ENCODE results near the gene IL2RA. TPM values are rescaled to one million over a fixed set of nuclear protein-coding genes. Genes with fewer than 3 reads are reported as not detected.
"Not testable (repeated sequence)": the region's sequence is repeated elsewhere in the genome, so short reads cannot be mapped to it uniquely, and the experiment has no call there.

Gene IL2RA
- total RNA-seq, 1 donor from 2014 or later, result not detected

DNA sequence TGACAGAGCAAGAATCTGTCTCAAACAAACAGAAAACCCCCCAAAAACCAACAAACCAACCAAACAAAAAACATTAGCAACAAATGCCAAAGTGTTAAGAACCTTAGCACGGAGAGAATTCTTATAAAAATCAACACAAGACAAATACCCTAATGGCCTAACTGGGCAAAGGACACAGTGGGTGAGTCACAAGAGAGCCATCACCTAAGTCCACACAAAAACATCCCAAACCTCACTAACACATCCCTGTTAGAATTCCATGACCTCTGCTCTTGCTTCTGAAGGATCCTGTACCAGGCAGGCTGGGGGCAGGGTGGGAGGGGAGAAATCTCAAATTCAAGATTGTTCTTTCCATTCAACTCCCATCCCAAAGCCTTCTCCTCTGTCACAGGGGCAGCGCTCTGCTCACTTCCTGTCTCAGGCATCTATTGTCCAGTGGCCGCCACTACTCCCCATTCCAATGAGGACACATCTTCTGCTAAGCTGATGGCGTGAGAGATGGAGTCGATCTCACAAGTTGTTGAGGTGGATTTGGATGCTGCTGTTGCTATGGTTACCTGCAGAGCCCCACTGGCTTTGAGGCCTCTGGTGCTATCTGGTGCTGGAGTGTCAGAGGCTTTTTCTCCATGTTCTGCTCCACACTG is 94.0 kb downstream of the IL2RA start:
- TF ChIP-seq, protein P1, sequence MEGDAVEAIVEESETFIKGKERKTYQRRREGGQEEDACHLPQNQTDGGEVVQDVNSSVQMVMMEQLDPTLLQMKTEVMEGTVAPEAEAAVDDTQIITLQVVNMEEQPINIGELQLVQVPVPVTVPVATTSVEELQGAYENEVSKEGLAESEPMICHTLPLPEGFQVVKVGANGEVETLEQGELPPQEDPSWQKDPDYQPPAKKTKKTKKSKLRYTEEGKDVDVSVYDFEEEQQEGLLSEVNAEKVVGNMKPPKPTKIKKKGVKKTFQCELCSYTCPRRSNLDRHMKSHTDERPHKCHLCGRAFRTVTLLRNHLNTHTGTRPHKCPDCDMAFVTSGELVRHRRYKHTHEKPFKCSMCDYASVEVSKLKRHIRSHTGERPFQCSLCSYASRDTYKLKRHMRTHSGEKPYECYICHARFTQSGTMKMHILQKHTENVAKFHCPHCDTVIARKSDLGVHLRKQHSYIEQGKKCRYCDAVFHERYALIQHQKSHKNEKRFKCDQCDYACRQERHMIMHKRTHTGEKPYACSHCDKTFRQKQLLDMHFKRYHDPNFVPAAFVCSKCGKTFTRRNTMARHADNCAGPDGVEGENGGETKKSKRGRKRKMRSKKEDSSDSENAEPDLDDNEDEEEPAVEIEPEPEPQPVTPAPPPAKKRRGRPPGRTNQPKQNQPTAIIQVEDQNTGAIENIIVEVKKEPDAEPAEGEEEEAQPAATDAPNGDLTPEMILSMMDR (conservative IDR thresholded peaks at IDR 0.05; ENCODE audit: low read depth, low read length), result no peak
- H3K4me3 ChIP-seq (ENCODE audit: low read depth, low read length), result no peak overlapping the region
- no peak for DNase-seq (ENCODE audit: low read depth)

DNA sequence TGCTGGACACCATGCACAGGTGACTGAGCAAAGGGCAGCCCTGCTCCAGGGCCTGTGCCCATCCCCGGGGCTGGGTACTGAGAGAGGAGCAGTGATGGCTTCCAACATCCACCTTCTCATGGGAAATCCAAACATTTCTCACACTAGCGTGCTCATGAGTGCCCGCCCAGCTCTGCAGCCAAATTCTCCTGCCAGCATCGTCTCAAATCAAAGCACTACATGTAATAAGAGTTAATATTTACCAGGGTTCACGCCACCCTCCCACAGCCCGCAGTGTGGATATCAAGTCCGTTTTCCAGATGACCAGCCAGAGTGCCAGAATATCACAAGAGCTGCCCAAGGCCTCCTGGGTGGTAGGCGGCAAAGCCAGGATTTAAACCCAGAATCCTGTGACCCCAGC is 96.9 kb downstream of the IL2RA start:
- TF ChIP-seq, protein P1 (conservative IDR thresholded peaks at IDR 0.05; ENCODE audit: low read depth, low read length), result no peak
- peak; percentile 69 for DNase-seq (ENCODE audit: low read depth)
- H3K4me3 ChIP-seq (ENCODE audit: low read depth, low read length), result no peak overlapping the region

DNA sequence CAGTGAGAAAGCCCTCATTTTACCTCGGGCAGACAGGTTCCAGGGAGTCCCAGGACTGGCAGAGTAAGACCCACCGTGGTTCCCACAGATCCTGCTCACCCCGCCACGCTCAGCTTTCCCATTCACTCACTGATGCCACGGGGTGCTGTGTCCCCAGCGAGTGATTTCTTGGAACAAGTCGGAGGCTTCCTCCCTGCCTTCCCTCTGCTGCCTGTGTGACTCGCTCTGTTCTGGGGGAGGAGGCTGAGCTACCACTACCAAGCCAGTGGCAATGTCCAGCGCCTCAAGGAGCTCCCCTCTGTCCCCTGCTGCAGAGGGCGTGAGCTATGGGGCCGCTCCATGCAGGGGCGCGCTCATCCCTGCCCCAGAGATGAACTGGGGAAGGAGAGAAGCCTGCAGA is 97.4 kb downstream of the IL2RA start:
- TF ChIP-seq, protein P1 (conservative IDR thresholded peaks at IDR 0.05; ENCODE audit: low read depth, low read length), result no peak
- H3K4me3 ChIP-seq (ENCODE audit: low read depth, low read length), result no peak overlapping the region
- no peak for DNase-seq (ENCODE audit: low read depth)

DNA sequence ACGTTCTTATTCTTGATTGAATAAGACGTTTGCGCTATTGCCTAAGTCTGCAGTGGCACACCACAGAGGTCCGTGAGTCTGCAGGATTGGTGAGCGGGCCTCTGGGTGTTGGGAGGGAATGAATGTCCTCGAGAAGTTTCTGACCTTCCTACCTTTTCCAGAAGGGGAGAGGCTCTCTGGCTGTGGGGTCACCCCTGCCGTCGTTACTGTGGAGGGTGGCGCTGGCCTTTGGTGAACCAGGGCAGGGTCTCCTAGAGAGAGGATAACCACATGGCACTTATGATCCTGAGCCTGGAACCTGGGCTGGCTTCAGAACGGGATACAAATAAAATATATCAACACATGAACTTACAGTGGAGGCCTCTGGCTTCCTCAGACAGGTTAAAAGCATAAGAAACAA is 98.6 kb downstream of the IL2RA start:
- no peak for DNase-seq (ENCODE audit: low read depth)
- TF ChIP-seq, protein P1 (conservative IDR thresholded peaks at IDR 0.05; ENCODE audit: low read depth, low read length), result no peak
- no peak overlapping the region for H3K4me3 ChIP-seq (ENCODE audit: low read depth, low read length)

DNA sequence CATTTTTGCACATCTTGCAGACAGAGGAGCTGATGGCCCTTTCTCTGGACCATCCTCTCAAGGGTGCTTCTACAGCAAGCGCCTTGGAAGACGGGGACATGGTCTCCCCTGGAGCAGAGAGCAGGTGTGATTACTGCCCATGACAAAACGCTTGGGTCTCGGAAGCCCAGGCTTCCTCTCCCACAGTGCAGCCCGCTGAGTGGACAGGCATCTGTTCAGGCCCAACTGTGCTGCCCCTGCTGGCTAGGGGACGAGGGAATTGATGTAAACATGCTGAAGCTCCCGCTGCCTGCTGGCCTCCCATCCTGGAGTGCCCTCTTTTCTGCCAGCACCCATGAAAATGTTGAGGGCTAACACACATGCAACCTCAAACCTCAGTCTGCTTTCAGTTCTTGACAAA is 99.1 kb downstream of the IL2RA start:
- no peak for DNase-seq (ENCODE audit: low read depth)
- no peak overlapping the region for H3K4me3 ChIP-seq (ENCODE audit: low read depth, low read length)
- TF ChIP-seq, protein P1 (conservative IDR thresholded peaks at IDR 0.05; ENCODE audit: low read depth, low read length), result no peak

DNA sequence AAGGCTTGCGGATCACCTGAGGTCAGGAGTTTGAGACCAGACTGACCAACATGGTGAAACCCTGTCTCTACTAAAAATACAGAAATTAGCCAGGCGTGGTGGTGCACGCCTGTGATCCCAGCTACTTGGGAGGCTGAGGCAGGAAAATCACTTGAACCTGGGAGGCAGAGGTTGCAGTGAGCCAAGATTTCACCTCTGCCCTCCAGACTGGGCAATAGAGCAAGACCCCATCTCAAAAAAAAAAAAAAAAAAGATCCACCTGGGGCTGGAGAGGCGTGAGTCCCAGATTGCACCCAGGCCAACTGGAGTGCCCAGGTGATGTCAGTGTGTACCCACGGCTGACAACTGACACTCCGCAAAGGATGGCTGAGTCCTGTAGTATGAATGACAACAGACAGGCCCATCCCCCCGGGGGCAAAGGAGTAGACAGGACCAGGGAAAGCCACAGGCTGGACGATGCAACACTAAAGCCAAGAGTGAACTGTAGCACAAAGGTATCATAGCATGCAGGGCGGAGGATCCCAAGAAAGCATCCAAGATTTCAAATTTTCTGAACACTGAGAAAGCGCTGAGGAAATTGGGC is 99.7 kb downstream of the IL2RA start:
- not testable (repeated sequence) for H3K4me3 ChIP-seq (ENCODE audit: low read depth, low read length); DNase-seq (ENCODE audit: low read depth)

DNA sequence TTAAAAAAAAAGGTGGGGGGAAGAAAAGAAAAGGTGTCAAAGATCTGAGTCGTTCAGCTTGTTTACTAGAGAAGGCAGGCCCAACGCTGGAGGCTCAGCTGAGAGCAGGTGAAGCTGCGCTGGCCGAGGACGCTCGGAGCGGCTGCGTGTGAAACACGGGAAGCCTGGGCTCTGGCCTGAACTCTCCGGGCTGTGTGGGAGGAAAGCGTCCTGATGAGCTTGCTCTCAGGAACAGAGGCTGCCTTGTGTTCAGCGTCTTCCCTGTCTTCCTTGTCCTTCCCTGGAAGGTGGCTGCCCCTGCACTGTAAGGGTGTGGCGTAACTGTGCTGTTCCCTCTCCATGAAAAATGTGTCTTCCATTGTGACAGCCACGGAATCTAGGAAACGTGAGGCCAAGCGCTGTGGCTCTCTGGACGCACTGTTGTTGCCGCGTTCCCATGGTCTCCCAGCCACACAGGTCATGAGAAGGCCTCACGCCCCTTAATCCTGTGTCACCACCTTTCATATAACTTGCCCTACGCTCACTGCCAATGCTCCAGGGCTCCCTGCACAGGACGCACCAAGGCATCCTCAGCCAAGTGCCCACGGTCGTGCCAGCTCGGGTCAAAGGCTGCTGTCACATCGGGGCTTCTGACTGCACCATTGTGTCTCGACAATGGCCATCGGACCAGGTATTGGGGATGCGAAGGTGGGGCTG is 100.6 kb downstream of the IL2RA start:
- no peak overlapping the region for H3K4me3 ChIP-seq (ENCODE audit: low read depth, low read length)
- no peak for DNase-seq (ENCODE audit: low read depth)
- TF ChIP-seq, protein P1 (conservative IDR thresholded peaks at IDR 0.05; ENCODE audit: low read depth, low read length), result no peak

DNA sequence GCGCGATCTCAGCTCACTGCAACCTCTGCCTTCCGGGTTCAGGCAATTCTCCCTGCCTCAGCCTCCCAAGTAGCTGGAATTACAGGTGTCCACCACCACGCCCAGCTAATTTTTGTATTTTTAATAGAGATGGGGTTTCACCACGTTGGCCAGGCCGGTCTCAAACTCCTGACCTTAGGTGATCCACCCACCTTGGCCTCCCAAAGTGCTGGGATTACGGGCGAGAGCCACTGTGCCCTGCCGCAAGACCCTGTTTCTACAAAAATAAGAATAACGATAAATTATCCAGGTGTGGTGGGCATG is 101.2 kb downstream of the IL2RA start:
- not testable (repeated sequence) for DNase-seq (ENCODE audit: low read depth); H3K4me3 ChIP-seq (ENCODE audit: low read depth, low read length)

Measured in epithelial cell of proximal tubule (primary cell).